COLO668 (cell line): ENCODE results near the gene SACS.
"Not testable (repeated sequence)": the region's sequence is repeated elsewhere in the genome, so short reads cannot be mapped to it uniquely, and the experiment has no call there.

Experiments used
- DNase-seq: peaks from one replicate; lab custom pipeline; 2025; ENCODE audit not compliant: unreplicated experiment; lab: John Stamatoyannopoulos, UW

Gene SACS

DNA sequence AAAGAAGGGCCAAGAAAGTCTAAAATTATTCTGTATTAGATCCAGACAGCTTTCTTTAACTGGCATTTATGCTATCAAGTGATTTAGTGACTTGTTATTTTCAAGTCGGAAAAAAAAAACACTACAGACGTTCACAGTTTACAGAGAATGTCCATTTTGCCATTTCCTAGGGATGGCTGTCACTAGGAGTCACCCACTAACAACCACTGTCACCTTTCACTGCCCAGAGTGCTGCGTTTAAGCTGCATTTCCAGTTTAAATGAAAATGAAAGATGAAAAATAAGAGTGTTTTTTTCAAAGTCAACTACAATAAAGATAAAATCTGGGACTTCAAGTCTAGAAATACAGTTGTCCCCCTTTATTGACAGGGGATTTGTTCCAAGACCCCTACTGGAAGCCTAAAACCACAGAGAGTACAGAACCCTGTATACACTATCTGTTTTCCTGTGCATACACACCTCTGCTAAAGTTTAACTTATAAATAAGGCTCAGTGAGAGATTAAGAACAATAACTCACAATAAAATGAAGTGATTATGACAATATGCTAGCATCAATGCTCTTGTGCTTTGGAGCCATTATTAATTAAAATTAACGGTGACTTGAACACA lies 112.5 kb downstream of the SACS start:
- no peak for DNase-seq

GRCh38 chr13:23319883-23320224 lies 113.6 kb downstream of the SACS start:
- no peak for DNase-seq

- DNase-seq, result not testable (repeated sequence)
These were observed 118.7 kb downstream of the SACS start for GRCh38 chr13:23314837-23315236.

DNA sequence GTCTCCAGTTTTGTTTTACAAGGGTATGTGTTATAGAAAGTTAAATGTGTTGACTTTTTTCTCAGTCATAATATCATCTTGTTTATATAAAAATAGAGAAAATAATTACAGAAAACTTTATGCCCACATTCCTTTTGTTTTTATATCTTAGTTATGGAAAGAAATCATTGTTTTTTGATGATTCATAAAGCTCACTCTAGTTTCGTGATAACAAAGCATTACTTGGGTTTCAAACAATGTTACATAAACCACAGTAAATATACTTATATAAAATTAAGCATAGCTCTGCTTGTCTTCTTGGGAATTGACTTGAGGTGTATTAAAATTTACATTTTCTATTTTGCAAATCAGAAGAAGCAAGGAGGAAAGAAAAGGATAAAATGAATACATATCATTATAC lies 140.9 kb downstream of the SACS start:
- DNase-seq, result no peak

GRCh38 chr13:23289917-23290357 lies 143.6 kb downstream of the SACS start:
- DNase-seq, result no peak

GRCh38 chr13:23288995-23289394 lies 144.5 kb downstream of the SACS start:
- no peak for DNase-seq

- no peak for DNase-seq
These were observed 144.9 kb downstream of the SACS start for GRCh38 chr13:23288564-23288963.

DNA sequence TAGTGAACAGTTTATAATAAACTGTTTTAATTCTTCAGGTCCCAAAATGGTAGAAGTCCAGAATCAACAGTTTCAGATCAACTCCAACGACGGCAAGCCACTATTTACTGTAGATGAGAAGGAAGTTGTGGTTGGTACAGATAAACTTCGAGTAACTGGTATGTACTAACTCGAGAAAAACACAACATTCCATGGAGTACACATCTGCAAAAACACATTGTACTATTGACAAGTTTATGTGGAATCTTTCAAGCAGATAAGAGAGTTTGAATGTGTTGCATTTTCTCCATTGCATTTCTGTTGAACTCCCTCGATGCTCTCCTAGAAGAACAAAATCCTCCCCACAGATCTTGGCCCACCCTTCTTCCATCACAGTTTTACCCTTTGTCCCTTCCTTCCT lies 154.2 kb downstream of the SACS start:
- DNase-seq, result no peak
